HG03139 (cell line): ENCODE data around the gene PQBP1.
A peak's percentile ranks its signal among the peaks of the same experiment; 100 is the strongest.

ENCODE experiments used
- ATAC-seq: cut with Tn5 transposase; IDR thresholded peaks from one replicate; pipeline ENCODE4 v1.9.1; 2021; ENCODE audit not compliant: unreplicated experiment

The PQBP1 gene

GRCh38 chrX:48920718-48921104 lies 23.0 kb downstream of the PQBP1 start:
- no peak for ATAC-seq

DNA sequence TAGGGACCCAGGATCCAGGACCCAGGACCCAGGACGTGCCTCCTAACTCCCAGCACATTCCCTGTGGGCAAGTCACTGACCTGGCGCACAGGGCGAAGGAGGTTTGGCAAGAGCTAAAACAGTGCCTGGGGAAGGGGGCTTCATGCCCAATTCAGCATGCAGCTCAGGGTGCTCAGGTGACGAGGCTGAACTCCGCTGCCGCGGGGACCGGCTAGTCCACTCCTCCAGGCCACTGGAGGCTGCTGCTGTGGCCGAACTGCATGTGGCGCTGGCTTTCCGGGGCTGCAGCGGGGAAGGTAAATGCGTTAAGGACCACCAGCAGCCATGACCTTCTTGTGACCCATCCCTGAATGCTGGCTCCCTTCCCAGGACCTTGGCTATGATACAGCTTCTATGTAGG lies 26.0 kb downstream of the PQBP1 start:
- ATAC-seq, result no peak

DNA sequence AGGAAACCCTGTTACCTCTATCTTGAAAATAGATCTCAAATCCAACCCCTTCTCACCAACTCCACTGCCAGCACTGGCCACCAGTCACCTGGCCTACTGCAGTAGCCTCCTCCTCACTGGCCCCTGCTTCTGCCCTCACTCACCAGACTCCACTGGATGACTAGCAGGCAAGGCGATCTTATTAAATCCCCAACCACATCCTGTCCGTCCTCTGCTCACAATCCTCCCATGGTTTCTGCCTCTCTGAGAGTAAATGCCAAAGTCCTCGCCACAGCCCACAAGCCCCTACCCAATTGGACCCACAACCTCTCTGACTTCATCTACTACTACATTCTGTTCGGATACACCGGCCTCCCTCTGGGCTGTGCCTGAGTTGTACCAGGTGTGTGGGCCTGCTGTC lies 26.5 kb downstream of the PQBP1 start:
- no peak for ATAC-seq

DNA sequence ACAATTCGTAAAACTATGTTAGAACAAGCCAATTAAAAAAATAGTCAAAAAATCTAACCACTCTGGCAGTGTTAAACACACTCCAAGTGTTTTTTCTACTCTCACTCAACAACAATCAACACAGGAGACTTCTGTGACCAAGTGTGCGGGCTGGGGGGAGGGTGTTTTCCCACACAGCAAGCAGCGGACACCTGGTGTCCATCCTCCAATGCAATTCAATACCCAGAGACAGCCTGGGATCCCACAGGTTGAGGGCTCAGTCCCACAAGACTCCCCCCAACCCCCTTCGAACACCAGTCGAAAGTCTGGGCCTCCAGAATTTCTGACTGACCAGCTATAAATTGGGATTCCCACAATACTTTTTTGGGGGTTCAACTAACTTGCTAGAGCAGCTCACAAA lies 29.4 kb downstream of the PQBP1 start:
- ATAC-seq, result no peak

DNA sequence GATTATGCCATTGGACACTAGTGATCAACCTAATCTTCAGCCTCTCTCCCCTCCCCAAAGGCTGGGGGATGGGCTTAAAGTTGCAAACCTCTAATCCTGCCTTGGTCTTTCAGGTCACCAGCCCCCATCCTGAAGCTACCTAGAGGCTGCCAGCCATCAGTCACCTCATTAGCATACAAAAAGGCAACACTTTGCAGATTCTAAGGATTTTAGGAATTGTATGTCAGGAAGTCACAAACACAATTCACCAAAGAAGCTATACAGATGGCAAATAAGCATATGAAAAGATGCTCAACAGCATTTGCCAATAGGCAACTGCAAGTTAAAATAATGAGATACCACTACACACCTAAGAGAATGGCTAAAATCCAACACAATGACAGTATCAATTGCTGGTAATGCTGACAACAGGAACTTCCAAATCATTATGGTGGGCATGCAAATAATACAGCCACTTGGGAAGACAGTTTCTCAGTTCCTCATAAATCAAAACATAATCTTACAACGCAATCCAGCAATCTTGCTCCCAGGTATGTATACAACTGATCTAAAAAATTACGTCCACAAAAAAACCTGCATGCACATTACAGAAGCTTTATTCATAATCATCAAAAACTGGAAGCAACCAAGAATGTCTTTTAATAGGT lies 30.1 kb downstream of the PQBP1 start:
- no peak for ATAC-seq

- no peak for ATAC-seq
These were observed 36.0 kb downstream of the PQBP1 start for GRCh38 chrX:48933757-48934156.

DNA sequence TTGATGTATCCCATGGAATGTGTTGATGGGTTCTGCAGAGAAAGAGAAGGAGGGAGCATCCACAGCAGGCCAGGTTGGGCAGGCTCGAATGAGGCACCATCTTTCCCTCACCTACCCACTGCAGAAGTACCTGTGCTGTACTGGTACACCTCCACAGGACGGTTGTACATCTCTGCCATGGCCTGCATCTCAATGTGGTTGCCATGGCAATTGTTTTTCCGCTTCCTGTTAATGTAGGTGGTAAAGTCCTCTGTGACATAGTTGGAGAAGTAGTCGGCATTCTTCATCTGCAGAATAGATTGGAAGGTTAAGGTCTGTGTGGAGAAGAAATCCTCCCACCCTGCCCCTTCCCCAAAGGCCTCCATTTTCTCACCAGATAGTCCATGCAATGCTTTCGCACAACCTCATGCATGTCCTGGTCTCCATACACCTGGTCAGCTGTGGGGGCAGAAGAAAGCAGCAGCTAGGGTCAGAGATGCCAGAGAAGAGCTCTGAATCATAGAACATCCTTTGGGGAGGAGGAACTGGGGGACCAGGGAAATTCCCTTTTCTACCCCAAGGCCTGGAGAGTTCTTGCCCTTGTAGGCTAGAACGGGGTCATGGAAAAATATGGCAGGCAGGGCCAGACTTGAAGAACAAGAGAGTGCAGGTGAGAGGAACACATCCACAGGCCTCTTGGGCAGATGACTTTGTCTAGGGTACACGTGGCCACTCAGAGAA lies 37.0 kb downstream of the PQBP1 start:
- no peak for ATAC-seq

DNA sequence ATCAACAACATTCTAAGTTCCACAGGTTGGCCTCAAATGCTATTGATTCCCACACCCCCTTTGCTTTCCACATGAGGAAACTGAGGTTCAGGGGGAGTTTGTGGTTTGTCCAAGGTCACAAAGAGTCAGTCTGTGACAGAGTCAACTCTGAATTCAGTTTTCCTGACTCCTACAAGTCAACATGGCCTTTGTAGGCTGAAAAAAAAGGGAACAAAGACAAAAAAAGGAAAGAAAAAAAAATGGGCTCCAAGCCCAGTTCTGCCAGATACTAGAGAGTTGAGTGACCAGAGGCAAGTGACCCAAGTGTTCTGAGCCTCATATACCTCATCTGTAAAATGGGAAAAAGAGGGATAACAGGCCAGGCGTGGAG lies 37.6 kb downstream of the PQBP1 start:
- no peak for ATAC-seq

DNA sequence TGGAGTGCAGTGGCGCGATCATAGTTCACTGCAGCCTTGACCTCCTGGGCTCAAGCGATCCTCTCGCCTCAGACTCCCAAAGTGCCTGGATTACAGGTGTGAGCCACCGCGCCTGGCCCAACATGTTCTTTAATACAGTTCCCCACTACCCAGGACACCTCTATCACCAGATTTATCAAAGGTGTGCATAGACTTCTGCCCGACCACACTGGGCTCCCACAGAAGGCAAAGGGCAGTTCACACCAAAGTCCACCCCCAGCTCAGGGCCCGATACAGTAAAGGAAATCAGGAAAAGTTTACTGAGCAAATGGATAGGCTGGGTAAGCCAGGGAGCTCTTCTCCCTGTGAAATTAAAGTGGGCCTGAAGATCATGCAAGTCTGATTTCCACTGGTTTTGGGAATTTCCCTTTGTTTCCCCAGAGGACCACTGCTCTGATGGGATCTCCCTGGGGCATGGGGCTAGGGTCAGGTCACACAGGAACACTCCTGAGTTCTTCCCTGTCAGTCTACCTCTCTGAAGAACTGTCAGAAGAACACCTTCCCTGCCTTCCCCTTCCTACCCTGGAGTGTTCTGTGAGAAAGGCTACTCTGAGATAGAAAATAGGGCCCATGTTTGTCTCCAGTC lies 38.8 kb downstream of the PQBP1 start:
- ATAC-seq, result no peak

DNA sequence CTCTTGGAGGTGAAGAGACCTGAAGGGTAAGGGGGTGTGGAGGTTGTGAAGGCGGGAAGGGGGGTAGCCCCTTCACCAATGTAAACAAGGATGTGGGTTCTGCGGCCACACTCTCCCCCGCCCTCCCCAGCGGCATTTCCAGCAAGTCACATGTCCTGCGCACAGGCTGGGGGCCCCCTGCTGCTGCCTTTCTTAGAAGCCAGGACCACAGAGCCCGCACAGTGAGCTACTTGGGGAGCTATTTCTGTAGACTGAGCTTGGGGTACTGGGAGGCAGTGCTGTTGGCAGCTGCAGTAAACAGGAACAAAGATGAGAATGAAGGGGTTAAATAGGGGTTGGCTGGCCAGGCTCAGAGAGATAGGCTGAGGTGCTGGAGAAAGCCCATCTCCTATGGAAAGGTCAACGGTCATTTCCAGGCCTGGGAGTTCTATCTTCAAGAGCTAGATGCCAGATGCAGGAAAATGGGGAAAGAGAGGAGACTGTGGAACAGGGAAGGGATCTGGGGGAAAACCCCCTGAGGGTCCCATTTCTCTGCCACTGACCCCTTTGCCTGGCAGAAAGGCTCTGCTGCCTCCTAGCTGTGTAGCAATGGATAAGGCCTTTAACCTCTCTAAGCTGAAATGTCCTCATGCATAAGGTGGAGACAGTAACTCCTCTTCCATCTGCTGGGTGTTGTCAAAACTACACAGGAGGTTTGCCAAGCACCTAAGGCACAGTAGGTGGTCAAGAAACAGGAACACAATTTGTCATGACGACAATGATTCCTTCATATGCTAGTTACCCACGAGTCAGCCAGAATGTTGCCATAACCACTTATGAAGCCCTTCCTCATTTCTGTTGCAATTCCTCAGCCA lies 39.6 kb downstream of the PQBP1 start:
- ATAC-seq, result peak; percentile 46

GRCh38 chrX:48938721-48939425 lies 41.1 kb downstream of the PQBP1 start:
- ATAC-seq, result no peak

DNA sequence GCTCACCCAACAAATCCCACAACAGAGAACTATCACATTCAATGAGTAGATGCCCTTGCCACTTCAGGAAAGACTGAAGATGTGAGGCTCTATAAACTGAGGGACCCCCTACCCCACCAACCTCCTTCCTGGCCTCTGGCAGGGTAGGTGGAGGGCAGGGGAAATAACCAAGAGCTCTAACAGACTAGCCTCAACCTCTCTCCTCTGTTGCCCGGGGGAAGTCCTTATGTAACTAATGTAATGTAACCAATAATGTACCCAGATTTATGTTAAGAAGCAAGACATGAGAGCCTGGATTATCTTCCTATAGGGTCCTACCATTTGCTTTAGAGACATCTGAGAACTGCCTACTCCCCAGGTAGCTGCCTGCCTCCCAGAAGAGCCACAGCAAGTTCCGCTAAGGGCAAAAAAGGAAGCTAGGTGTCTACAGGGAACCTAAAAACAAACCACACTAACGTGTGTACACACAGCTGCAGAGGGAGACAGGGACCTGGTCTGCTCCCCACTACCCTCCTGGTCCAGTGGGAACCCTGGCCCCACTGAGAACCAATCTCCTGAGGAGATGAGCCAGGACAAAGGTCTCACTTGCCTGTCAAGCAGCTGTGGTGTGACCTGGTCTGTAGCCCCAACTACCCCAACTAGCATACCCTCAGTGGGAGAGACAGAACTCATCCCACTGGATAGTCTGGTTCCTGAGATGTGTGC lies 41.9 kb downstream of the PQBP1 start:
- ATAC-seq, result no peak

- no peak for ATAC-seq
These were observed 42.8 kb downstream of the PQBP1 start for GRCh38 chrX:48940404-48940955.

DNA sequence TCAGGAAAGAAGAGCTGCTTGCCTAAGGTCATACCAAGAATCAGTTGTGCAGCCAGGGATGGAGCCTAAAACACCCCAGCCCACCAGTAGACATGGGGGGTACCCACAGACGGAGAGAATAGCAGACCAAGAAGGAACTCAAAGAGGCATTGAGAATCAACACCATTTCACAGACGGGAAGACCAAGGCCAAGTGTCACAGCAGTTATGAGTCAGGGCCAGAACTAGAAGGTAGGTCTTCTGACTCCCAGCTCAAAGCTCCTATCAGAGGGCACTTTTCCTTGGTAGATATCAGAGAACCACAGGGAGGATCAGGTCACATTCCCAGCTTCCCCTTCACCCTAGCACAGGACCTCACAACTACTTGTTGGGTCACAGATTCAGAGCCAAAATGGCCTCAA lies 45.2 kb downstream of the PQBP1 start:
- ATAC-seq, result no peak

DNA sequence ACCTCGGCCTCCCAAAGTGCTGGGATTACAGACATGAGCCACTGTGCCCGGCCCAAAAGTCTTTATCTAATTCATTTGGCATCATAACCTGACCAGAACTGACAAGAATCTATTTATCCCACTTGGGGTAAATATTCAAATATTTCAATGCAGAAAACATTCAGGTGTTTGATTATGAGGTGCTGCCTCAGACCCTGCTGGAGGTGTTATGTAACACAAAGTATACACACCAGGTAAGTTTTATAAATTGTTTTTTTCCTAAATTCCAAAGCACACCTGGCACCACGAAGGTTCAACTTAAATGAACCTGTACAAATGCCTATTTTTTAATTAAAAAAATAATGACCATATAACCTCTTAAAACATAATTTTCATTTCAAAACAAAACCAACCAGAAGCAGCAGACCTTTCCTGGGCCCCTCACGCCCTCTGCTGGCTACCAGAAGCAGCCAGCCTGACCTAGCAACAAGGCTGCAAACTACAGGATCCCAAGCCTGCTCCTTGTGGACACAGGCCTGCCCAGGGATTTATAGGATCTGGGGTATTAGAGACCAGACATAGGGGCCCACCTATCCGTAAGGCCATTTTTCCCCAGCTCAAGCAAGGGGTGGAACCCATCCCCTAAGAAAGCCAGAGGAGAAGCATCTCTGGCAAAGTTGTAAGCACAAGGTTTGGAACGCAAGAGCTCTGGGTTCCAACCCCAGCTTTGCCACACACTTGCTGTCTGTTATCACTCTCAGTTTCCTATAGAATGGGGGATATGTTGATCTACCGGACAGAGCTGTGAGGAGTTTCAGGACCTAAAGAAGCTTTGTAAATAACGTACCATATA lies 48.0 kb downstream of the PQBP1 start:
- no peak for ATAC-seq

- ATAC-seq, result no peak
These were observed 50.9 kb downstream of the PQBP1 start for GRCh38 chrX:48948589-48948988.
